Panc1 (cell line): Measurements from ENCODE around the gene ILDR1. TPM values are rescaled to one million over a fixed set of nuclear protein-coding genes. Genes with fewer than 3 reads are reported as not detected.

Source experiments
- ATAC-seq: fragments of 200-7000 bp; cut with Tn5 transposase; 2 replicates; pipeline ENCODE4 v1.9.1; 2020; ENCODE audit warnings: mild to moderate bottlenecking, moderate library complexity
- BruUV-seq: library from RNA; stranded (reverse); fragments of 400-500 nt; replicated peaks from 2 replicates; lab custom pipeline; 2021; lab: Mats Ljungman, UMichigan
- CTCF ChIA-PET: fragments of 300-600 bp; sonication (Branson Sonifier 250); formaldehyde crosslinking; loops from one replicate; lab custom pipeline; 2022; ENCODE audit warnings: antibody characterized with exemption; lab: Charles Lee
- POLR2A ChIA-PET: fragments of 300-600 bp; sonication (Branson Sonifier 250); formaldehyde crosslinking; loops from one replicate; lab custom pipeline; 2022; ENCODE audit warnings: antibody characterized with exemption; lab: Charles Lee
- DNase-seq: peaks from one replicate; pipeline ENCODE4 v3.0.0-alpha.2; 2010; ENCODE audit warnings: low read depth, low spot score
- H3K27ac ChIP-seq: 2 replicates; pipeline ENCODE4 v1.5.1; 2011; ENCODE audit warnings: mild to moderate bottlenecking, low read length, inconsistent platforms
- H3K27me3 ChIP-seq: fragments of 200-500 bp; sonication (Bioruptor generic); 2 replicates; pipeline ENCODE4 v1.6.0; 2014; ENCODE audit warnings: low read length, inconsistent platforms; ENCODE audit not compliant: control insufficient read depth, insufficient read depth
- H3K36me3 ChIP-seq: fragments of 200-500 bp; sonication (Bioruptor generic); 2 replicates; pipeline ENCODE4 v1.5.1; 2014; ENCODE audit warnings: inconsistent platforms, mild to moderate bottlenecking, low read length, moderate library complexity; ENCODE audit not compliant: control insufficient read depth, insufficient read depth
- H3K4me1 ChIP-seq: 2 replicates; pipeline ENCODE4 v1.5.1; 2011; ENCODE audit warnings: inconsistent platforms, mild to moderate bottlenecking, low read length, moderate library complexity; ENCODE audit not compliant: control insufficient read depth, insufficient read depth
- H3K4me3 ChIP-seq, 2 experiments: 2 replicates each; pipeline ENCODE4 v1.5.1; 2011 to 2012; ENCODE audit warnings: low read depth in 2 of 2, low read length in 2 of 2, mild to moderate bottlenecking in 2 of 2, inconsistent platforms in 1 of 2, moderate library complexity in 1 of 2
- H3K9me3 ChIP-seq: fragments of 200-500 bp; sonication (Bioruptor generic); 2 replicates; pipeline ENCODE4 v1.5.1; 2014; ENCODE audit warnings: low read depth, mild to moderate bottlenecking, inconsistent platforms, low read length, moderate library complexity; ENCODE audit not compliant: control insufficient read depth, insufficient read depth
- CTCF ChIP-seq: fragments of 450-650 bp; IDR thresholded peaks from 2 replicates; pipeline ENCODE4 v1.5.1; 2017; ENCODE audit warnings: mild to moderate bottlenecking
- POLR2AphosphoS5 ChIP-seq: IDR thresholded peaks from 2 replicates; pipeline ENCODE4 v1.6.1; 2012; ENCODE audit warnings: mild to moderate bottlenecking, low read depth, low read length, moderate library complexity
- REST ChIP-seq, 2 experiments: IDR thresholded peaks; 2 replicates each; pipeline ENCODE4 v1.6.1; 2011 to 2012; ENCODE audit warnings: low read depth in 2 of 2, control low read depth in 1 of 2, low read length in 1 of 2, mild to moderate bottlenecking in 1 of 2, moderate library complexity in 1 of 2; ENCODE audit not compliant: insufficient read depth in 1 of 2
- SIN3A ChIP-seq: IDR thresholded peaks from 2 replicates; pipeline ENCODE4 v1.6.1; 2012; ENCODE audit warnings: low read depth, mild to moderate bottlenecking, low read length, moderate library complexity, borderline replicate concordance; ENCODE audit not compliant: insufficient read depth
- TCF7L2 ChIP-seq: IDR thresholded peaks from 2 replicates; pipeline ENCODE4 v1.6.1; 2011; ENCODE audit warnings: mild to moderate bottlenecking, low read depth, low read length, inconsistent platforms
- in situ Hi-C: cut with HindIII; loops from 2 replicates; pipeline ENCODE4 v1.10.0; 2016; ENCODE audit warnings: low sequenced_read_pairs, low pct_unique_long_range_greater_than_20kb
- intact Hi-C: fragments of 100-400 bp; cut with micrococcal nuclease; formaldehyde crosslinking; loops from one replicate; pipeline ENCODE4 v1.10.0; 2022; ENCODE audit not compliant: unreplicated experiment
- total RNA-seq: library from RNA; stranded (reverse); gene quantifications from one replicate; pipeline ENCODE4 v1.2.1, GENCODE V29; 2021; ENCODE audit not compliant: unreplicated experiment

Gene ILDR1
- total RNA-seq, 1 experiment from 2014 or later = not detected

- H3K4me3 ChIP-seq = no peak overlapping the region
- CTCF ChIA-PET = no interaction called here
- intact Hi-C loops = no loop called here
- H3K9me3 ChIP-seq = no peaks in the 10 kb centered on the region
- no peak for TF ChIP-seq POLR2AphosphoS5
- no peak for TF ChIP-seq SIN3A
- no peak for TF ChIP-seq TCF7L2
- no peak for TF ChIP-seq REST (IDR thresholded peaks at IDR 0.05; ENCODE audit: insufficient read depth in 1 of 2, low read depth in 2 of 2, low read length in 1 of 2)
- no peak for TF ChIP-seq CTCF
- no peaks in the 10 kb centered on the region for H3K36me3 ChIP-seq
- ATAC-seq (no peak), DNase-seq (no peak)
- POLR2A ChIA-PET = no interaction called here
- H3K27ac ChIP-seq = no peak overlapping the region
- in situ Hi-C loops = no loop called here
- H3K27me3 ChIP-seq = 0 out of 2 replicates have a peak, but pooled peaks cover 2% of the 10 kb centered on the region
- BruUV-seq = no TSS peak
- no peaks in the 10 kb centered on the region for H3K4me1 ChIP-seq
Observed at GRCh38 chr3:121956363-121956762, 65.7 kb downstream of the ILDR1 start.

GRCh38 chr3:121951291-121951919, 70.6 kb downstream of the ILDR1 start:
- intact Hi-C loops (no loop called here), in situ Hi-C loops (no loop called here)
- ChIA-PET POLR2A (no interaction called here), CTCF (interaction anchor here (0.6 kb wide), 1 partner anchor 441 kb away, joined by 3 read pairs; no protein-coding TSS in a partner anchor)
- ATAC-seq (no peak), DNase-seq (no peak)
- no peak for TF ChIP-seq TCF7L2
- Histone ChIP-seq H3K4me3 (no peak overlapping the region), H3K9me3 (no peaks in the 10 kb centered on the region), H3K27me3 (no peaks in the 10 kb centered on the region), H3K36me3 (no peaks in the 10 kb centered on the region), H3K27ac (no peak overlapping the region), H3K4me1 (no peaks in the 10 kb centered on the region)
- BruUV-seq = no TSS peak

GRCh38 chr3:121948641-121949040, 73.4 kb downstream of the ILDR1 start:
- in situ Hi-C loops = no loop called here
- DNase-seq (no peak), ATAC-seq (no peak)
- BruUV-seq = no TSS peak
- no peaks in the 10 kb centered on the region for H3K9me3 ChIP-seq
- TF ChIP-seq CTCF = no peak
- no peak for TF ChIP-seq SIN3A
- no peak for TF ChIP-seq REST (IDR thresholded peaks at IDR 0.05; ENCODE audit: insufficient read depth in 1 of 2, low read depth in 2 of 2, low read length in 1 of 2)
- H3K36me3 ChIP-seq = no peaks in the 10 kb centered on the region
- no peaks in the 10 kb centered on the region for H3K27me3 ChIP-seq
- no peak overlapping the region for H3K27ac ChIP-seq
- POLR2A ChIA-PET = no interaction called here
- H3K4me1 ChIP-seq = no peaks in the 10 kb centered on the region
- intact Hi-C loops = no loop called here
- H3K4me3 ChIP-seq = no peak overlapping the region
- CTCF ChIA-PET = no interaction called here
